HCT116 (cell line): ENCODE data around the gene IGFBP2. TPM values are rescaled to one million over a fixed set of nuclear protein-coding genes. Genes with fewer than 3 reads are reported as not detected.

Experiments
- ATAC-seq: fragments of 200-7000 bp; cut with Tn5 transposase; 2 replicates; pipeline ENCODE4 v1.9.1; 2020; ENCODE audit warnings: mild to moderate bottlenecking, moderate library complexity
- BruUV-seq: library from RNA; stranded (reverse); fragments of 400-500 nt; replicated peaks from 2 replicates; lab custom pipeline; 2021; lab: Mats Ljungman, UMichigan
- CTCF ChIA-PET: fragments of 300-600 bp; sonication (Branson Sonifier 250); formaldehyde crosslinking; loops from one replicate; lab custom pipeline; 2021; ENCODE audit warnings: antibody characterized with exemption; lab: Charles Lee
- POLR2A ChIA-PET: fragments of 300-600, 350-600 bp; sonication (Branson Sonifier 250); formaldehyde crosslinking; loops from one replicate; lab custom pipeline; 2021; ENCODE audit warnings: antibody characterized with exemption; lab: Charles Lee
- RAD21 ChIA-PET, 2 experiments: fragments of 300-600 bp; sonication (Branson Sonifier 250); formaldehyde crosslinking; loops; one replicate each; lab custom pipeline; 2023; ENCODE audit warnings: low total read pairs in 2 of 2; ENCODE audit not compliant: uncharacterized antibody in 2 of 2, unreplicated experiment in 2 of 2, low non-redundant PET in 1 of 2; lab: Charles Lee
- DNase-seq: peaks from one replicate; pipeline ENCODE4 v3.0.0-alpha.2; 2010; ENCODE audit warnings: low read depth, low spot score
- H2AFZ ChIP-seq: fragments of 200-600 bp; shearing (Covaris generic), sonication (generic); 2 replicates; pipeline ENCODE4 v1.6.1; 2017; ENCODE audit warnings: low read depth, mixed run types, mixed read lengths, antibody characterized with exemption, low read length; ENCODE audit not compliant: poor library complexity, severe bottlenecking
- H3K27ac ChIP-seq: 2 replicates; pipeline ENCODE4 v1.5.1; 2012; ENCODE audit warnings: low read depth, low read length
- H3K27me3 ChIP-seq: fragments of 200-600 bp; sonication (generic); 2 replicates; pipeline ENCODE4 v1.6.1; 2016; ENCODE audit warnings: mixed run types, low read length, mixed read lengths; ENCODE audit not compliant: insufficient read depth
- H3K36me3 ChIP-seq, 2 experiments: fragments of 200-500 bp in 1 of 2; fragments of 200-600 bp in 1 of 2; sonication (Bioruptor generic) in 1 of 2; sonication (generic) in 1 of 2; 2 replicates each; pipeline versions ENCODE4 v1.5.1 to v1.6.1; 2014 to 2016; ENCODE audit warnings: low read length in 2 of 2, inconsistent platforms in 1 of 2, mixed read lengths in 1 of 2, mixed run types in 1 of 2; ENCODE audit not compliant: insufficient read depth in 2 of 2, control insufficient read depth in 1 of 2
- H3K4me1 ChIP-seq, 2 experiments: fragments of 200-600 bp in 1 of 2; sonication (generic) in 1 of 2; 2 replicates each; pipeline versions ENCODE4 v1.5.1 to v1.6.1; 2012 to 2017; ENCODE audit warnings: low read length in 2 of 2, inconsistent platforms in 1 of 2, mild to moderate bottlenecking in 1 of 2, mixed read lengths in 1 of 2, mixed run types in 1 of 2, moderate library complexity in 1 of 2; ENCODE audit not compliant: insufficient read depth in 2 of 2, control insufficient read depth in 1 of 2
- H3K4me2 ChIP-seq: fragments of 200-600 bp; sonication (generic); 2 replicates; pipeline ENCODE4 v1.6.1; 2017; ENCODE audit warnings: mixed run types, low read length, mixed read lengths
- H3K4me3 ChIP-seq, 2 experiments: fragments of 200-600 bp in 1 of 2; sonication (generic) in 1 of 2; replicated peaks in 1 of 2; 2 replicates each; pipeline ENCODE4 v1.5.1; 2011 to 2016; ENCODE audit warnings: low read length in 2 of 2, control low read depth in 1 of 2, low read depth in 1 of 2, mild to moderate bottlenecking in 1 of 2, mixed read lengths in 1 of 2, mixed run types in 1 of 2
- H3K79me2 ChIP-seq: fragments of 200-600 bp; sonication (generic); 2 replicates; pipeline ENCODE4 v1.6.1; 2017; ENCODE audit warnings: mild to moderate bottlenecking, mixed run types, low read length, moderate library complexity, mixed read lengths; ENCODE audit not compliant: insufficient read depth
- H3K9ac ChIP-seq: fragments of 200-600 bp; sonication (generic); 2 replicates; pipeline ENCODE4 v1.6.1; 2016; ENCODE audit warnings: low read length, mixed read lengths
- H3K9me2 ChIP-seq: fragments of 200-600 bp; sonication (generic), shearing (Covaris generic); 2 replicates; pipeline ENCODE4 v1.6.1; 2017; ENCODE audit warnings: mixed run types, mild to moderate bottlenecking, moderate library complexity; ENCODE audit not compliant: insufficient read depth
- H3K9me3 ChIP-seq, 2 experiments: fragments of 200-500 bp in 1 of 2; fragments of 200-600 bp in 1 of 2; sonication (Bioruptor generic) in 1 of 2; sonication (generic) in 1 of 2; 2 replicates each; pipeline ENCODE4 v1.6.1; 2014 to 2017; ENCODE audit warnings: low read length in 2 of 2, mixed read lengths in 2 of 2, inconsistent platforms in 1 of 2, low read depth in 1 of 2, mild to moderate bottlenecking in 1 of 2, mixed run types in 1 of 2, moderate library complexity in 1 of 2; ENCODE audit not compliant: control insufficient read depth in 1 of 2, insufficient read depth in 1 of 2
- H4K20me1 ChIP-seq: fragments of 200-600 bp; sonication (generic), shearing (Covaris generic); 2 replicates; pipeline ENCODE4 v1.6.1; 2017; ENCODE audit warnings: mixed run types, mild to moderate bottlenecking, moderate library complexity; ENCODE audit not compliant: insufficient read depth
- CEBPB ChIP-seq: IDR thresholded peaks from 2 replicates; pipeline ENCODE4 v1.6.1; 2012; ENCODE audit warnings: low read depth
- EGR1 ChIP-seq: IDR thresholded peaks from 2 replicates; pipeline ENCODE4 v1.6.1; 2012; ENCODE audit warnings: low read depth
- ELF1 ChIP-seq: IDR thresholded peaks from 2 replicates; pipeline ENCODE4 v1.6.1; 2012; ENCODE audit warnings: low read depth, borderline replicate concordance
- EZH2phosphoT487 ChIP-seq: fragments of 200-600 bp; IDR thresholded peaks from 2 replicates; pipeline ENCODE4 v1.6.1; 2018; ENCODE audit warnings: antibody characterized with exemption, borderline replicate concordance
- JUND ChIP-seq: IDR thresholded peaks from 2 replicates; pipeline ENCODE4 v1.6.1; 2012
- POLR2A ChIP-seq: IDR thresholded peaks from 2 replicates; pipeline ENCODE4 v1.7.0; 2011; ENCODE audit warnings: borderline replicate concordance; ENCODE audit not compliant: insufficient read depth, insufficient read length; ENCODE audit errors: extremely low read depth
- POLR2AphosphoS5 ChIP-seq: IDR thresholded peaks from 2 replicates; pipeline ENCODE4 v1.6.1; 2011; ENCODE audit warnings: mild to moderate bottlenecking, low read depth, low read length, moderate library complexity
- SIN3A ChIP-seq: IDR thresholded peaks from 2 replicates; pipeline ENCODE4 v1.6.1; 2012; ENCODE audit warnings: low read depth
- SP1 ChIP-seq: IDR thresholded peaks from 2 replicates; pipeline ENCODE4 v1.6.1; 2012; ENCODE audit warnings: low read depth
- SRF ChIP-seq: IDR thresholded peaks from 2 replicates; pipeline ENCODE4 v1.6.1; 2012; ENCODE audit warnings: low read depth
- TCF7L2 ChIP-seq: IDR thresholded peaks from 2 replicates; pipeline ENCODE4 v1.7.0; 2011; ENCODE audit warnings: borderline replicate concordance, inconsistent platforms; ENCODE audit not compliant: insufficient read depth, insufficient read length; ENCODE audit errors: extremely low read depth
- YY1 ChIP-seq: IDR thresholded peaks from 2 replicates; pipeline ENCODE4 v1.6.1; 2011; ENCODE audit warnings: low read length, low read depth, moderate library complexity, mild to moderate bottlenecking; ENCODE audit not compliant: insufficient replicate concordance; ENCODE audit errors: extremely low read depth
- ZFX ChIP-seq: fragments of 450-650 bp; IDR thresholded peaks from 2 replicates; pipeline ENCODE4 v1.6.1; 2017
- intact Hi-C: fragments of 100-400 bp; cut with micrococcal nuclease; formaldehyde crosslinking; loops from 2 replicates; pipeline ENCODE4 v1.10.0; 2022
- total RNA-seq: library from RNA; stranded (reverse); gene quantifications from one replicate; pipeline ENCODE4 v1.2.1, GENCODE V29; 2021; ENCODE audit not compliant: unreplicated experiment
- TF ChIP-seq, protein P1 (sequence below): IDR thresholded peaks from 2 replicates; pipeline ENCODE4 v1.6.1; 2011; ENCODE audit warnings: mild to moderate bottlenecking, low read length, moderate library complexity; ENCODE audit not compliant: insufficient replicate concordance; ENCODE audit errors: extremely low read depth
- TF ChIP-seq, protein P2 (sequence below), 3 experiments: fragments of 200-600 bp in 1 of 3; sonication (generic) in 1 of 3; IDR thresholded peaks in 2 of 3; conservative IDR thresholded peaks in 1 of 3; 2 replicates each; pipeline ENCODE4 v1.5.1; 2012 to 2017; ENCODE audit warnings: low read depth in 2 of 3, low read length in 2 of 3, antibody characterized with exemption in 1 of 3, borderline replicate concordance in 1 of 3, control low read depth in 1 of 3, mild to moderate bottlenecking in 1 of 3, mixed read lengths in 1 of 3, mixed run types in 1 of 3, moderate library complexity in 1 of 3; ENCODE audit not compliant: insufficient read depth in 1 of 3

IGFBP2 gene
- total RNA-seq, 1 experiment from 2014 or later: 143 TPM

DNA sequence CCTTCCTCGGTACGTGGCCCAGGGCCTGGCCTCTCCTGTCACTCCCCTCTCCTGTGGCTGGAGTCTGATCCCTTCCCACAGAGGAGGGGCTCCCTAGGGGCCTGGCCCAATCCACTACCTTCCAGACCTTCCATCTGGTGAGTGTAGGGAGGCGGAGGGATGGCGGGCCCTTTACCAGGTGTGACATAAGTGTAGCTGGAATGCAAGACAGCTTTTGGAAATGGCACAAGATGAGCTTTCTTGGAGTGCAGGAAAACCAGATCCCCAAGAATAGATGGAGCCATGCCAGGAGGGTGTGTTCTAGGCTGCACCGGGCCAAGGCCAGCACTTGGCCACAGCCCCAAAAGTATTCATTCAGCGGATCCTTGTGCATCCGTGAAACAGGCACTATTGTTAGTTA is 32.0 kb downstream of the IGFBP2 start:
- no peaks in the 10 kb centered on the region for H3K9me2 ChIP-seq
- ChIA-PET POLR2A (no interaction called here), CTCF (interaction anchor here (1.4 to 10.4 kb wide), 2 partner anchors 125 to 147 kb away, joined by 3 to 142 read pairs; no protein-coding TSS in a partner anchor), RAD21 (interaction anchor here (1.0 to 2.7 kb wide), 3 partner anchors 146 to 150 kb away, joined by 3 to 10 read pairs (median 8); no protein-coding TSS in a partner anchor)
- no peaks in the 10 kb centered on the region for H3K4me1 ChIP-seq
- H3K27ac ChIP-seq: no peak overlapping the region
- H3K4me2 ChIP-seq: no peak overlapping the region
- no peaks in the 10 kb centered on the region for H3K79me2 ChIP-seq
- H3K27me3 ChIP-seq: no peaks in the 10 kb centered on the region
- TF ChIP-seq TCF7L2: no peak
- no peak for TF ChIP-seq SRF
- no peak for TF ChIP-seq SP1
- TF ChIP-seq POLR2AphosphoS5: no peak
- no peak for TF ChIP-seq CEBPB
- no peak for TF ChIP-seq EZH2phosphoT487
- no peak for TF ChIP-seq ELF1
- TF ChIP-seq, protein P1, sequence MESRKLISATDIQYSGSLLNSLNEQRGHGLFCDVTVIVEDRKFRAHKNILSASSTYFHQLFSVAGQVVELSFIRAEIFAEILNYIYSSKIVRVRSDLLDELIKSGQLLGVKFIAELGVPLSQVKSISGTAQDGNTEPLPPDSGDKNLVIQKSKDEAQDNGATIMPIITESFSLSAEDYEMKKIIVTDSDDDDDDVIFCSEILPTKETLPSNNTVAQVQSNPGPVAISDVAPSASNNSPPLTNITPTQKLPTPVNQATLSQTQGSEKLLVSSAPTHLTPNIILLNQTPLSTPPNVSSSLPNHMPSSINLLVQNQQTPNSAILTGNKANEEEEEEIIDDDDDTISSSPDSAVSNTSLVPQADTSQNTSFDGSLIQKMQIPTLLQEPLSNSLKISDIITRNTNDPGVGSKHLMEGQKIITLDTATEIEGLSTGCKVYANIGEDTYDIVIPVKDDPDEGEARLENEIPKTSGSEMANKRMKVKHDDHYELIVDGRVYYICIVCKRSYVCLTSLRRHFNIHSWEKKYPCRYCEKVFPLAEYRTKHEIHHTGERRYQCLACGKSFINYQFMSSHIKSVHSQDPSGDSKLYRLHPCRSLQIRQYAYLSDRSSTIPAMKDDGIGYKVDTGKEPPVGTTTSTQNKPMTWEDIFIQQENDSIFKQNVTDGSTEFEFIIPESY: no peak
- TF ChIP-seq, protein P2, sequence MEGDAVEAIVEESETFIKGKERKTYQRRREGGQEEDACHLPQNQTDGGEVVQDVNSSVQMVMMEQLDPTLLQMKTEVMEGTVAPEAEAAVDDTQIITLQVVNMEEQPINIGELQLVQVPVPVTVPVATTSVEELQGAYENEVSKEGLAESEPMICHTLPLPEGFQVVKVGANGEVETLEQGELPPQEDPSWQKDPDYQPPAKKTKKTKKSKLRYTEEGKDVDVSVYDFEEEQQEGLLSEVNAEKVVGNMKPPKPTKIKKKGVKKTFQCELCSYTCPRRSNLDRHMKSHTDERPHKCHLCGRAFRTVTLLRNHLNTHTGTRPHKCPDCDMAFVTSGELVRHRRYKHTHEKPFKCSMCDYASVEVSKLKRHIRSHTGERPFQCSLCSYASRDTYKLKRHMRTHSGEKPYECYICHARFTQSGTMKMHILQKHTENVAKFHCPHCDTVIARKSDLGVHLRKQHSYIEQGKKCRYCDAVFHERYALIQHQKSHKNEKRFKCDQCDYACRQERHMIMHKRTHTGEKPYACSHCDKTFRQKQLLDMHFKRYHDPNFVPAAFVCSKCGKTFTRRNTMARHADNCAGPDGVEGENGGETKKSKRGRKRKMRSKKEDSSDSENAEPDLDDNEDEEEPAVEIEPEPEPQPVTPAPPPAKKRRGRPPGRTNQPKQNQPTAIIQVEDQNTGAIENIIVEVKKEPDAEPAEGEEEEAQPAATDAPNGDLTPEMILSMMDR (IDR thresholded peaks at IDR 0.05 in 2 of 3, conservative IDR thresholded peaks at IDR 0.05 in 1 of 3; ENCODE audit: borderline replicate concordance in 1 of 3, insufficient read depth in 1 of 3, low read depth in 2 of 3, low read length in 2 of 3): no peak
- TF ChIP-seq POLR2A: no peak
- no peak for TF ChIP-seq SIN3A
- no peak for TF ChIP-seq JUND
- no peak for TF ChIP-seq ZFX
- TF ChIP-seq EGR1: no peak
- TF ChIP-seq YY1: no peak
- intact Hi-C loops: loop anchor here (10.0 kb wide), 1 partner anchor 630 kb away; no protein-coding TSS in a partner anchor
- DNase-seq (no peak), ATAC-seq (no peak)
- H2AFZ ChIP-seq: no peak overlapping the region
- H4K20me1 ChIP-seq: no peaks in the 10 kb centered on the region
- H3K9me3 ChIP-seq: no peaks in the 10 kb centered on the region
- H3K36me3 ChIP-seq: peaks cover 0 to 6% of the 10 kb centered on the region in 2 experiments; a peak in 1 of 4 replicates
- H3K9ac ChIP-seq: no peak overlapping the region
- no peak overlapping the region for H3K4me3 ChIP-seq
- BruUV-seq: no TSS peak
